HCT116 (cell line): Measurements from ENCODE around the gene LAIR1. TPM values are rescaled to one million over a fixed set of nuclear protein-coding genes. Genes with fewer than 3 reads are reported as not detected.

Experiments used
- ATAC-seq: fragments of 200-7000 bp; cut with Tn5 transposase; 2 replicates; pipeline ENCODE4 v1.9.1; 2020; ENCODE audit warnings: mild to moderate bottlenecking, moderate library complexity
- BruUV-seq: library from RNA; stranded (reverse); fragments of 400-500 nt; replicated peaks from 2 replicates; lab custom pipeline; 2021; lab: Mats Ljungman, UMichigan
- CTCF ChIA-PET: fragments of 300-600 bp; sonication (Branson Sonifier 250); formaldehyde crosslinking; loops from one replicate; lab custom pipeline; 2021; ENCODE audit warnings: antibody characterized with exemption; lab: Charles Lee
- POLR2A ChIA-PET: fragments of 300-600, 350-600 bp; sonication (Branson Sonifier 250); formaldehyde crosslinking; loops from one replicate; lab custom pipeline; 2021; ENCODE audit warnings: antibody characterized with exemption; lab: Charles Lee
- RAD21 ChIA-PET, 2 experiments: fragments of 300-600 bp; sonication (Branson Sonifier 250); formaldehyde crosslinking; loops; one replicate each; lab custom pipeline; 2023; ENCODE audit warnings: low total read pairs in 2 of 2; ENCODE audit not compliant: uncharacterized antibody in 2 of 2, unreplicated experiment in 2 of 2, low non-redundant PET in 1 of 2; lab: Charles Lee
- DNase-seq: peaks from one replicate; pipeline ENCODE4 v3.0.0-alpha.2; 2010; ENCODE audit warnings: low read depth, low spot score
- H2AFZ ChIP-seq: fragments of 200-600 bp; shearing (Covaris generic), sonication (generic); 2 replicates; pipeline ENCODE4 v1.6.1; 2017; ENCODE audit warnings: low read depth, mixed run types, mixed read lengths, antibody characterized with exemption, low read length; ENCODE audit not compliant: poor library complexity, severe bottlenecking
- H3K27ac ChIP-seq: 2 replicates; pipeline ENCODE4 v1.5.1; 2012; ENCODE audit warnings: low read depth, low read length
- H3K27me3 ChIP-seq: fragments of 200-600 bp; sonication (generic); 2 replicates; pipeline ENCODE4 v1.6.1; 2016; ENCODE audit warnings: mixed run types, low read length, mixed read lengths; ENCODE audit not compliant: insufficient read depth
- H3K36me3 ChIP-seq, 2 experiments: fragments of 200-500 bp in 1 of 2; fragments of 200-600 bp in 1 of 2; sonication (Bioruptor generic) in 1 of 2; sonication (generic) in 1 of 2; 2 replicates each; pipeline versions ENCODE4 v1.5.1 to v1.6.1; 2014 to 2016; ENCODE audit warnings: low read length in 2 of 2, inconsistent platforms in 1 of 2, mixed read lengths in 1 of 2, mixed run types in 1 of 2; ENCODE audit not compliant: insufficient read depth in 2 of 2, control insufficient read depth in 1 of 2
- H3K4me1 ChIP-seq, 2 experiments: fragments of 200-600 bp in 1 of 2; sonication (generic) in 1 of 2; 2 replicates each; pipeline versions ENCODE4 v1.5.1 to v1.6.1; 2012 to 2017; ENCODE audit warnings: low read length in 2 of 2, inconsistent platforms in 1 of 2, mild to moderate bottlenecking in 1 of 2, mixed read lengths in 1 of 2, mixed run types in 1 of 2, moderate library complexity in 1 of 2; ENCODE audit not compliant: insufficient read depth in 2 of 2, control insufficient read depth in 1 of 2
- H3K4me2 ChIP-seq: fragments of 200-600 bp; sonication (generic); 2 replicates; pipeline ENCODE4 v1.6.1; 2017; ENCODE audit warnings: mixed run types, low read length, mixed read lengths
- H3K4me3 ChIP-seq, 2 experiments: fragments of 200-600 bp in 1 of 2; sonication (generic) in 1 of 2; replicated peaks in 1 of 2; 2 replicates each; pipeline ENCODE4 v1.5.1; 2011 to 2016; ENCODE audit warnings: low read length in 2 of 2, control low read depth in 1 of 2, low read depth in 1 of 2, mild to moderate bottlenecking in 1 of 2, mixed read lengths in 1 of 2, mixed run types in 1 of 2
- H3K79me2 ChIP-seq: fragments of 200-600 bp; sonication (generic); 2 replicates; pipeline ENCODE4 v1.6.1; 2017; ENCODE audit warnings: mild to moderate bottlenecking, mixed run types, low read length, moderate library complexity, mixed read lengths; ENCODE audit not compliant: insufficient read depth
- H3K9ac ChIP-seq: fragments of 200-600 bp; sonication (generic); 2 replicates; pipeline ENCODE4 v1.6.1; 2016; ENCODE audit warnings: low read length, mixed read lengths
- H3K9me2 ChIP-seq: fragments of 200-600 bp; sonication (generic), shearing (Covaris generic); 2 replicates; pipeline ENCODE4 v1.6.1; 2017; ENCODE audit warnings: mixed run types, mild to moderate bottlenecking, moderate library complexity; ENCODE audit not compliant: insufficient read depth
- H3K9me3 ChIP-seq, 2 experiments: fragments of 200-500 bp in 1 of 2; fragments of 200-600 bp in 1 of 2; sonication (Bioruptor generic) in 1 of 2; sonication (generic) in 1 of 2; 2 replicates each; pipeline ENCODE4 v1.6.1; 2014 to 2017; ENCODE audit warnings: low read length in 2 of 2, mixed read lengths in 2 of 2, inconsistent platforms in 1 of 2, low read depth in 1 of 2, mild to moderate bottlenecking in 1 of 2, mixed run types in 1 of 2, moderate library complexity in 1 of 2; ENCODE audit not compliant: control insufficient read depth in 1 of 2, insufficient read depth in 1 of 2
- H4K20me1 ChIP-seq: fragments of 200-600 bp; sonication (generic), shearing (Covaris generic); 2 replicates; pipeline ENCODE4 v1.6.1; 2017; ENCODE audit warnings: mixed run types, mild to moderate bottlenecking, moderate library complexity; ENCODE audit not compliant: insufficient read depth
- ATF3 ChIP-seq: IDR thresholded peaks from 2 replicates; pipeline ENCODE4 v1.6.1; 2012
- CTCF ChIP-seq, 3 experiments: fragments of 200-600 bp in 1 of 3; sonication (generic) in 1 of 3; IDR thresholded peaks in 2 of 3; conservative IDR thresholded peaks in 1 of 3; 2 replicates each; pipeline ENCODE4 v1.5.1; 2012 to 2017; ENCODE audit warnings: low read depth in 2 of 3, low read length in 2 of 3, antibody characterized with exemption in 1 of 3, borderline replicate concordance in 1 of 3, control low read depth in 1 of 3, mild to moderate bottlenecking in 1 of 3, mixed read lengths in 1 of 3, mixed run types in 1 of 3, moderate library complexity in 1 of 3; ENCODE audit not compliant: insufficient read depth in 1 of 3
- ELF1 ChIP-seq: IDR thresholded peaks from 2 replicates; pipeline ENCODE4 v1.6.1; 2012; ENCODE audit warnings: low read depth, borderline replicate concordance
- EZH2 ChIP-seq: fragments of 200-600 bp; sonication (generic); IDR thresholded peaks from 2 replicates; pipeline ENCODE4 v1.6.1; 2017; ENCODE audit warnings: antibody characterized with exemption, mixed run types
- EZH2phosphoT487 ChIP-seq: fragments of 200-600 bp; IDR thresholded peaks from 2 replicates; pipeline ENCODE4 v1.6.1; 2018; ENCODE audit warnings: antibody characterized with exemption, borderline replicate concordance
- JUND ChIP-seq: IDR thresholded peaks from 2 replicates; pipeline ENCODE4 v1.6.1; 2012
- REST ChIP-seq: IDR thresholded peaks from 2 replicates; pipeline ENCODE4 v1.6.1; 2012; ENCODE audit warnings: low read depth
- SIN3A ChIP-seq: IDR thresholded peaks from 2 replicates; pipeline ENCODE4 v1.6.1; 2012; ENCODE audit warnings: low read depth
- SP1 ChIP-seq: IDR thresholded peaks from 2 replicates; pipeline ENCODE4 v1.6.1; 2012; ENCODE audit warnings: low read depth
- TCF7L2 ChIP-seq: IDR thresholded peaks from 2 replicates; pipeline ENCODE4 v1.7.0; 2011; ENCODE audit warnings: borderline replicate concordance, inconsistent platforms; ENCODE audit not compliant: insufficient read depth, insufficient read length; ENCODE audit errors: extremely low read depth
- ZFX ChIP-seq: fragments of 450-650 bp; IDR thresholded peaks from 2 replicates; pipeline ENCODE4 v1.6.1; 2017
- intact Hi-C: fragments of 100-400 bp; cut with micrococcal nuclease; formaldehyde crosslinking; loops from 2 replicates; pipeline ENCODE4 v1.10.0; 2022
- total RNA-seq: library from RNA; stranded (reverse); gene quantifications from one replicate; pipeline ENCODE4 v1.2.1, GENCODE V29; 2021; ENCODE audit not compliant: unreplicated experiment

The LAIR1 gene
- total RNA-seq, 1 experiment from 2014 or later = 0.89 TPM

- TF ChIP-seq REST (no peak), EZH2phosphoT487 (no peak), SP1 (no peak), ZFX (no peak), SIN3A (no peak)
- TF ChIP-seq, all 23 proteins: peak for 0
- no TSS peak for BruUV-seq
- Histone ChIP-seq H3K27me3 (no peaks in the 10 kb centered on the region), H3K9me3 (no peaks in the 10 kb centered on the region), H3K4me2 (no peak overlapping the region), H3K4me1 (no peaks in the 10 kb centered on the region), H3K27ac (no peak overlapping the region), H3K9ac (no peak overlapping the region), H2AFZ (no peak overlapping the region), H3K9me2 (no peaks in the 10 kb centered on the region), H4K20me1 (no peaks in the 10 kb centered on the region), H3K79me2 (no peaks in the 10 kb centered on the region), H3K4me3 (no peak overlapping the region), H3K36me3 (no peaks in the 10 kb centered on the region)
- intact Hi-C loops = no loop called here
- ChIA-PET POLR2A (no interaction called here), CTCF (interaction anchor here (0.7 kb wide), 1 partner anchor 73 kb away, joined by 3 read pairs; no protein-coding TSS in a partner anchor), RAD21 (no interaction called here)
- no peak for DNase-seq
- no peak for ATAC-seq
Measured at GRCh38 chr19:54341295-54341694, 23.4 kb downstream of the LAIR1 start.

- Histone ChIP-seq H3K4me1 (no peaks in the 10 kb centered on the region), H3K27ac (no peak overlapping the region), H3K9ac (no peak overlapping the region), H3K9me3 (no peaks in the 10 kb centered on the region), H3K4me2 (no peak overlapping the region), H3K27me3 (no peaks in the 10 kb centered on the region), H3K79me2 (no peaks in the 10 kb centered on the region), H2AFZ (no peak overlapping the region), H3K36me3 (no peaks in the 10 kb centered on the region), H4K20me1 (no peaks in the 10 kb centered on the region), H3K9me2 (no peaks in the 10 kb centered on the region), H3K4me3 (no peak overlapping the region)
- ChIA-PET CTCF (no interaction called here), POLR2A (no interaction called here), RAD21 (no interaction called here)
- intact Hi-C loops = no loop called here
- ATAC-seq (no peak), DNase-seq (no peak)
- no TSS peak for BruUV-seq
- TF ChIP-seq TCF7L2 = no peak
- TF ChIP-seq SP1 = no peak
- no peak for TF ChIP-seq JUND
- no peak for TF ChIP-seq ATF3
- TF ChIP-seq CTCF (IDR thresholded peaks at IDR 0.05 in 2 of 3, conservative IDR thresholded peaks at IDR 0.05 in 1 of 3; ENCODE audit: borderline replicate concordance in 1 of 3, insufficient read depth in 1 of 3, low read depth in 2 of 3, low read length in 2 of 3) = no peak
- TF ChIP-seq ELF1 = no peak
- TF ChIP-seq EZH2 = no peak
Measured at GRCh38 chr19:54339646-54340358, 24.9 kb downstream of the LAIR1 start.
